Astrocyte (in vitro differentiated cells and primary cell): ENCODE results near the gene ZNF619. TPM values are rescaled to one million over a fixed set of nuclear protein-coding genes. Genes with fewer than 3 reads are reported as not detected.

ENCODE experiments used
- DNase-seq: peaks from one replicate; pipeline ENCODE4 v3.0.0-alpha.2; 2010; ENCODE audit warnings: low read depth
- FAIRE-seq: peaks from 2 replicates; lab custom pipeline; 2011; peaks lifted over from hg19 to GRCh38; lab: Jason Lieb, UNC
- H2AFZ ChIP-seq: 2 replicates; pipeline ENCODE4 v1.6.0; 2012; ENCODE audit warnings: low read depth, low read length, inconsistent platforms
- H3K27ac ChIP-seq: 2 replicates; pipeline ENCODE4 v1.5.1; 2011; ENCODE audit warnings: low read depth, low read length, inconsistent platforms
- H3K27me3 ChIP-seq: 2 replicates; pipeline ENCODE4 v1.6.0; 2011; ENCODE audit warnings: low read length, inconsistent platforms; ENCODE audit not compliant: insufficient read depth
- H3K36me3 ChIP-seq: 2 replicates; pipeline ENCODE4 v1.5.1; 2011; ENCODE audit warnings: low read length, inconsistent platforms; ENCODE audit not compliant: insufficient read depth
- H3K4me1 ChIP-seq: 2 replicates; pipeline ENCODE4 v1.5.1; 2011; ENCODE audit warnings: low read length, inconsistent platforms; ENCODE audit not compliant: insufficient read depth
- H3K4me2 ChIP-seq: 2 replicates; pipeline ENCODE4 v1.6.0; 2012; ENCODE audit warnings: low read length, inconsistent platforms
- H3K4me3 ChIP-seq: 2 replicates; pipeline ENCODE4 v1.5.1; 2011; ENCODE audit warnings: low read depth, mild to moderate bottlenecking, low read length, inconsistent platforms; ENCODE audit not compliant: insufficient read depth
- H3K79me2 ChIP-seq: 2 replicates; pipeline ENCODE4 v1.6.0; 2012; ENCODE audit warnings: mild to moderate bottlenecking, low read length, inconsistent platforms; ENCODE audit not compliant: insufficient read depth
- H3K9ac ChIP-seq: 2 replicates; pipeline ENCODE4 v1.6.0; 2012; ENCODE audit warnings: mild to moderate bottlenecking, low read length, inconsistent platforms
- H3K9me3 ChIP-seq: 2 replicates; pipeline ENCODE4 v1.5.1; 2012; ENCODE audit warnings: low read depth, mild to moderate bottlenecking, low read length, inconsistent platforms; ENCODE audit not compliant: insufficient read depth
- H4K20me1 ChIP-seq: 2 replicates; pipeline ENCODE4 v1.6.0; 2012; ENCODE audit warnings: low read length, inconsistent platforms; ENCODE audit not compliant: insufficient read depth
- H3K27ac Mint-ChIP-seq: one replicate; pipeline ENCODE4 v1.8.0; 2021; ENCODE audit warnings: mild to moderate bottlenecking, mixed read lengths; ENCODE audit not compliant: unreplicated experiment
- H3K27me3 Mint-ChIP-seq: one replicate; pipeline ENCODE4 v1.8.0; 2021; ENCODE audit warnings: low read depth, mixed read lengths; ENCODE audit not compliant: unreplicated experiment
- H3K36me3 Mint-ChIP-seq: one replicate; pipeline ENCODE4 v1.8.0; 2021; ENCODE audit warnings: low read depth, mixed read lengths; ENCODE audit not compliant: unreplicated experiment
- H3K4me1 Mint-ChIP-seq: one replicate; pipeline ENCODE4 v1.8.0; 2021; ENCODE audit warnings: low read depth, mixed read lengths; ENCODE audit not compliant: unreplicated experiment
- H3K4me3 Mint-ChIP-seq: one replicate; pipeline ENCODE4 v1.8.0; 2021; ENCODE audit warnings: mild to moderate bottlenecking, moderate library complexity, mixed read lengths; ENCODE audit not compliant: unreplicated experiment
- H3K9me3 Mint-ChIP-seq: one replicate; pipeline ENCODE4 v1.8.0; 2021; ENCODE audit warnings: mild to moderate bottlenecking, mixed read lengths; ENCODE audit not compliant: unreplicated experiment
- CTCF ChIP-seq: IDR thresholded peaks from 2 replicates; pipeline ENCODE4 v1.5.1; 2011; ENCODE audit warnings: low read depth, mild to moderate bottlenecking, inconsistent platforms, low read length, moderate library complexity; ENCODE audit not compliant: insufficient read depth
- EZH2 ChIP-seq: IDR thresholded peaks from 2 replicates; pipeline ENCODE4 v1.6.1; 2012; ENCODE audit warnings: mild to moderate bottlenecking, low read length, inconsistent platforms; ENCODE audit not compliant: insufficient read depth
- total RNA-seq: library from RNA; stranded (reverse); gene quantifications from 2 replicates; pipeline ENCODE4 v1.2.1, GENCODE V29; 2021

Gene ZNF619
- total RNA-seq, 1 donor from 2014 or later: 3.4 TPM

- DNase-seq (no peak), FAIRE-seq (no peak)
- Histone ChIP-seq H3K4me1 (no peaks in the 10 kb centered on the region), H2AFZ (no peak overlapping the region), H3K9me3 (no peaks in the 10 kb centered on the region), H3K4me2 (no peak overlapping the region), H3K79me2 (peaks cover 15% of the 10 kb centered on the region), H3K27me3 (no peaks in the 10 kb centered on the region), H3K9ac (no peak overlapping the region), H4K20me1 (peaks cover 47% of the 10 kb centered on the region), H3K4me3 (no peak overlapping the region), H3K36me3 (peaks cover 40% of the 10 kb centered on the region), H3K27ac (no peak overlapping the region)
- Mint-ChIP-seq H3K9me3 (no peaks in the 10 kb centered on the region), H3K4me1 (peaks cover 9% of the 10 kb centered on the region), H3K27ac (peak overlapping the region; percentile 55), H3K27me3 (no peaks in the 10 kb centered on the region), H3K4me3 (peak overlapping the region; percentile 3), H3K36me3 (peaks cover 21% of the 10 kb centered on the region)
- TF ChIP-seq CTCF (no peak), EZH2 (no peak)
Observed at GRCh38 chr3:40464339-40465110, 12.4 kb upstream of the ZNF619 start.

GRCh38 chr3:40465111-40465407 lies 11.9 kb upstream of the ZNF619 start:
- FAIRE-seq (no peak), DNase-seq (no peak)
- Mint-ChIP-seq H3K27me3 (no peaks in the 10 kb centered on the region), H3K9me3 (no peaks in the 10 kb centered on the region), H3K36me3 (peaks cover 21% of the 10 kb centered on the region), H3K4me1 (peaks cover 9% of the 10 kb centered on the region), H3K27ac (peak overlapping the region; percentile 16), H3K4me3 (no peak overlapping the region)
- no peaks in the 10 kb centered on the region for H3K4me1 ChIP-seq
- H3K4me3 ChIP-seq: no peak overlapping the region
- H2AFZ ChIP-seq: no peak overlapping the region
- H3K9ac ChIP-seq: no peak overlapping the region
- H3K79me2 ChIP-seq: peaks cover 11% of the 10 kb centered on the region
- no peak overlapping the region for H3K4me2 ChIP-seq
- peaks cover 42% of the 10 kb centered on the region for H4K20me1 ChIP-seq
- TF ChIP-seq EZH2 (no peak), CTCF (no peak)
- H3K9me3 ChIP-seq: no peaks in the 10 kb centered on the region
- H3K27ac ChIP-seq: no peak overlapping the region
- H3K27me3 ChIP-seq: no peaks in the 10 kb centered on the region
- peaks cover 36% of the 10 kb centered on the region for H3K36me3 ChIP-seq

GRCh38 chr3:40465456-40465855 lies 11.5 kb upstream of the ZNF619 start:
- H4K20me1 ChIP-seq: peaks cover 38% of the 10 kb centered on the region
- H3K9me3 ChIP-seq: no peaks in the 10 kb centered on the region
- DNase-seq (no peak), FAIRE-seq (no peak)
- H3K36me3 ChIP-seq: peaks cover 33% of the 10 kb centered on the region
- peaks cover 7% of the 10 kb centered on the region for H3K79me2 ChIP-seq
- no peaks in the 10 kb centered on the region for H3K27me3 ChIP-seq
- no peaks in the 10 kb centered on the region for H3K9me3 Mint-ChIP-seq
- H3K27me3 Mint-ChIP-seq: no peaks in the 10 kb centered on the region
- peaks cover 7% of the 10 kb centered on the region for H3K4me1 Mint-ChIP-seq
- H3K9ac ChIP-seq: no peak overlapping the region
- H3K4me1 ChIP-seq: no peaks in the 10 kb centered on the region
- H3K36me3 Mint-ChIP-seq: peaks cover 21% of the 10 kb centered on the region
- H3K4me3 Mint-ChIP-seq: no peak overlapping the region
- no peak overlapping the region for H3K4me3 ChIP-seq
- no peak overlapping the region for H3K4me2 ChIP-seq
- no peak overlapping the region for H3K27ac Mint-ChIP-seq
- no peak overlapping the region for H2AFZ ChIP-seq
- H3K27ac ChIP-seq: no peak overlapping the region
- TF ChIP-seq EZH2 (no peak), CTCF (no peak)
